HG02870 (cell line): ENCODE results near the gene DLX1.
"Not testable (repeated sequence)": the region's sequence is repeated elsewhere in the genome, so short reads cannot be mapped to it uniquely, and the experiment has no call there.

Experiments used
- ATAC-seq: cut with Tn5 transposase; IDR thresholded peaks from one replicate; pipeline ENCODE4 v1.9.1; 2021; ENCODE audit warnings: mild to moderate bottlenecking, moderate library complexity; ENCODE audit not compliant: unreplicated experiment

DLX1 gene

DNA sequence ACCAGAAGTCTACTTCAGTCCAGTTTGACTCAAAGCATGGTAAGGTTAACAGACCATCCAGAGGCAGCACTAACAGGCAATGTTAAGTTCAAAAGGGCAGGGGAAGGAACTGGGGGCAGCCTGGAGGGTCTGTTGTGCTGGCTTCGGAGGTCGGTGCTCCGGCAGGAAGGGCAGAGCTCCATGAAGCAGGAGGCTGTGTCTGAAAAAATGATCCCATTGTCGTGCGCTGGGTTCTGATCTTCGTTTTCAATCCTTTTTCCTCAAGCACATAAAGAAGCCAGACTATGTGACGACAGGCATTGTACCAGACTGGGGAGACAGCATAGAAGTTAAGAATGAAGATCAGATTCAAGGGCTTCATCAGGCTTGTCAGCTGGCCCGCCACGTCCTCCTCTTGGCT is 21.9 kb upstream of the DLX1 start:
- no peak for ATAC-seq

DNA sequence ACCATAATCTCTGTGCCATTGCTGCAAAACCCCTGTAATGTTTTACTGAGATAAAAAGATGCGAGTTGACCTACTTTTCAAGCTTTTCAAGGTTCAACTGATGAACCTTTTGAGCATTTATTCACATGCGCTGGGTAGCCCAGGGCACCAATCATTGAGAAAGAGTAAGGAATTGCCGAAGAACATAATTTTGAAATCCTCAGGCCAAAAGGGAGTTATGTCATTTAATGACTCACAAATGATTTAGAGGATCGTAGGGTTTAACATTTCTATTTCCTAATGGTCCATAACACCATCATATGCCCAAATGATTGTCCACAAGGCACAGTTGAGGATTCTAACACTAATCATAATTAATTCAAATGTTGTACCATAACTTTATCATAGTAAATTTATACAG is 20.2 kb upstream of the DLX1 start:
- no peak for ATAC-seq

DNA sequence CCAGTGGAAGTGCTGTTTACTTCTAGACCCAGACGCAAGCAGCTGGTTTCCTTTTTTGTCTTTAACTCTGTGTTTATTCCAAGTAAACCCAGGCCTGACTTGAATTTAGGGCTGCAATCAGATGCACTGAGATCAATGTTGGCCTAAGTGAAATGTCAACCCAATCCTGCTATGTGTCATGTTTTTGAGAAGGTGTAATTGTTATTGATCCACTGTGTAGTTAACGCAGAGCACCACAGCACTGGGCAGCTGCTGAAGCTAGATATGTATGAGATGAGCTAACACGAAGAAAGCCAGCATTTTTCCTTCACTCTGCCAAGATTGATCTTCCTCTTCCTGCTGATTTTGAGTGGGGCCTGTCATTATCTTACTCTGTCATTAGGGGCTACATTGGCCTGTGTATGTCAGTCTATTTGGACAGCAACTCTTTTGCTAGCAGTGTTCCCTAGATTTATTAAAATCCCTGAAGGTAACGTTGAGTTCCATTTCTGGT is 18.9 kb upstream of the DLX1 start:
- no peak for ATAC-seq

DNA sequence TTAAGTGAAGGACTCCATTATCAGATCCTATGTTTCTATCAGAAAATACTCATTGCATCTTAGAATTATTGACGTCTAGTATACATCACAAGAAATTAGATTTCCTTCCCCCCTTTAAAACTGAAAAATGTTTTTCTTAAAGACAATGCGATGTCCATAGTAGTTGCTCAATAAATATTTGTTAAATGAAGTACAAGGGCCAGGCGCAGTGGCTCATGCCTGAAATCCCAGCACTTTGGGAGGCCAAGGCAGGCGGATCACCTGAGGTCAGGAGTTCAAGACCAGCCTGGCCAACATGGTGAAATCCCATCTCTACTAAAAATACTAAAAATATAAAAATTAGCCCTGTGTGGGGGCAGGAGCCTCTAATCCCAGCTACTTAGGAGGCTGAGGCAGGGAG is 17.4 kb upstream of the DLX1 start:
- not testable (repeated sequence) for ATAC-seq

DNA sequence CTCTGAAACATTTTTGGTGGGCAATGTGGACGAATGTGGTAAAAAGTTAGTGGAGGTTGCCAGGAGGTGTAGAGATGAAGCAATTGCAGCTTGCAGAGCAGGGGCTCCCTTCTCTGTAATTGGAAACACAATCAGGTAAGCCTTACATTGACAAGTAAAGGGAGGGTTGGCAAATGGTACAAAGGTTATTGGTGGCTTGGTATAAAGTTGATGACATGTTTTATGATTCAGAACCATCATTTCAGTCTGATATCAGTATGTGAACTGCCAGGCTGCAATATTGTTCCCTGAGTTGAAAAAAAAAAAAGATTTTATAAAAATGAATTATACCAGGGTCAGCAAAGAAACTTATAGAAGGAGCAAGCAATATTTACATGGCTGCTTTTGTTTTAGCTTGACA is 14.4 kb upstream of the DLX1 start:
- no peak for ATAC-seq

DNA sequence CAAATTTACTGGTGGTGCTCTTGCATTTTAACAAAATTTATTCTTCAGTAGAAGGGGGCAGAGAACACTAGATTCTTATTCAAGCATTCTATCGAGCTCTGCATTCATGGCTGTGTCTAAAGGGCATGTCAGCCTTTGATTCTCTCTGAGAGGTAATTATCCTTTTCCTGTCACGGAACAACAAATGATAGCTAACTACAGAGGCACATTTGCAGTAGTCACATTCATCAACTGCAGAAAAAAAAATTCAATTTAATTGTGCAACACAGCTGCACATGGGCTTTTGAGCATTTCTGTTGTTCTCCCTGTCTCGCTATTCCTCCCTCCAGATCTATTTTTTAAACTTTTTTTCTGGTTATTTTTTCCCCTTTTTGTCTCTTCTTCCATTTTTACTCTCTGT is 13.0 kb upstream of the DLX1 start:
- no peak for ATAC-seq

DNA sequence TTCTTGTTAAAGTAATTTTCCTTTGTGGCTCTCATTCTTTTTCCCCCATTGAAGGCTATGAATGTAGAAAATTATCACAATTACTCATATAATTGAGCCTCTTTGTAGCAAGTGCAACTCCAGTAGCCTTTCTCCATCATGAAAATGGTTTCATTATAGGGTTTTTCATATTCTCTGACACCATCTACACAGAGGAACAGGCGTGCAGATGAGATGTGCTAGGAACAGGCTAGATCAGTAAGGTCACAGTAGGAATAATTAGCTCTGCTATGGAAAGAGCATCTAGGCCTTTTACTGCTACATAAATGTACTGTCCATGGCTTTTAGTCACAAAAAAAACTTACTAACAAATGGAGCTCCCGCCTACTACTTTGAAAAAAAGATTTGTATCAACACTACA is 12.6 kb upstream of the DLX1 start:
- ATAC-seq: no peak

DNA sequence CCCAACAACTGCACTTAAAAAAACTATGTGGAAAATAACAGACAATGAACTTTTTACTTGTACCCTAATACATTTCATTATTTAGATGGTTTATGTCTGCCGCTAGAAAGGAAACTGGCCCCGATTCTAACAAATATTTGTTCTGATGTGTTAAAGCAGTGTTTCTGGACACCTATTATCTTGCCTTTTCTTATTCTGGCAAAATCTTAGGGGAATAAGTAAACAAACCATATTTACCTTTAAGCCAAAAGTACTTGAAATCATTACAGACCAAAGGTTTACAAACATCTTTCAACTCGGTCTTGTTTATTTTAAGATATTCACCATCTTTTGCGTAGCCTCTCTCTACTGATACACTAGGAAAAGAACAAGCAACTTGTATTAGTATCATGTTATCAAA is 11.8 kb upstream of the DLX1 start:
- ATAC-seq: no peak

DNA sequence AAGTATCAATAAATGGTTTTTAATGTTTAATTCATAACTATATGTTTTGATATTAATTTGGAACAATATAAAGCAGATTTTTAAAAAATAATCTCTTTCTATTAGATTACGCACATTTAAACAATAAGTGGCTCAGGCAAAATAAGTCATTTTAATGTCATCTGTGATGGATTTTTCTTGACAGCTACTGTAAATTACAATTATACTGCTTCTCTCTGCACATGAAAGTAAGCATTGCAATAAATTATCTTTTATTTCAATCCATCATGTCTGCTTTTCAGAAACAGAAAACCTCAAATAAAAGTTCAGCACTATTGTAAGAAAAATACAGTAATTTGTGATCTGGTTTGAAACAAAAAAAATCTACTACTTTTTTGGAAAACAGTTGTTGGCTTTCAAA is 11.1 kb upstream of the DLX1 start:
- ATAC-seq: no peak

DNA sequence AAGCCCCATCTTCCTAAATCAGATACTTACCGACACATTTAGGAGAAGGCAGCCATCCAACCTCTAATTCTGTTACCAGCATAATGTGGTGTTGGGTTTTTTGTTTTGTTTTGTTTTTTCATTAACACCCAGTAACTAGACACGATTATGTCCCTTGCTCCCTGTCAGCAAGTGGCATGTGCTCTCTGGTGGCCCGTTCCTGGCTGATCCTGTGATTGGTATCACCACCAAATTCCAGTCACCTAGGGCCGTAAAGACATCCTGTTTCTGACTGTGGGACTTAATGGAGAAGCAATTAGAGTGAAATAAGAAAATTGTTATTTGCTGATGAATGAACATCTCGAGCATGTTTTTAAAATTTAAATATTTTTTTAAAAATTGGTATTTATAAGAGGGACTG is 5.9 kb upstream of the DLX1 start:
- ATAC-seq: no peak

DNA sequence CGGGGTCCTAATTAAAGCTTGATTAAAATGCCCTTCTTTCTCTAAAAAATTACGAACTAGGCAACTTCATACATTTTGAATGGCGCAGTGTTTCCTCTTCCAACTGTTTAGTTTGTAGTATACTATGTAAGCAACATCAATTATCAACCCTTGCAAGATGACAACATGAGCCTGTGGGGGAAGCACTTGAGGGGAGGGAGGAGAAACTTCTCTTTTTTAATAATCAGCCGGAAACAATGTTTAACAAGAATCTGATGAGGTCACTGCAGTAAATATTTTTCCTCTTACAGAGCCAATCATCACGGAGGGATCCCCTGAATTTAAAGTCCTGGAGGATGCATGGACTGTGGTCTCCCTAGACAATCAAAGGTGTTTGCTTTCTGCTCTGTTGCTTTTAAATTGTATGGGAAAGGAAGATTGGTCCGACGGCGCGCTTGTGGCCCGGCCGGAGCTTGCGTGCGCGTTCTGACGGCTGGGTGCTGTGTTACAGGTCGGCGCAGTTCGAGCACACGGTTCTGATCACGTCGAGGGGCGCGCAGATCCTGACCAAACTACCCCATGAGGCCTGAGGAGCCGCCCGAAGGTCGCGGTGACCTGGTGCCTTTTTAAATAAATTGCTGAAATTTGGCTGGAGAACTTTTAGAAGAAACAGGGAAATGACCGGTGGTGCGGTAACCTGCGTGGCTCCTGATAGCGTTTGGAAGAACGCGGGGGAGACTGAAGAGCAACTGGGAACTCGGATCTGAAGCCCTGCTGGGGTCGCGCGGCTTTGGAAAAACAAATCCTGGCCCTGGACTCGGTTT is 5.3 kb upstream of the DLX1 start:
- no peak for ATAC-seq

DNA sequence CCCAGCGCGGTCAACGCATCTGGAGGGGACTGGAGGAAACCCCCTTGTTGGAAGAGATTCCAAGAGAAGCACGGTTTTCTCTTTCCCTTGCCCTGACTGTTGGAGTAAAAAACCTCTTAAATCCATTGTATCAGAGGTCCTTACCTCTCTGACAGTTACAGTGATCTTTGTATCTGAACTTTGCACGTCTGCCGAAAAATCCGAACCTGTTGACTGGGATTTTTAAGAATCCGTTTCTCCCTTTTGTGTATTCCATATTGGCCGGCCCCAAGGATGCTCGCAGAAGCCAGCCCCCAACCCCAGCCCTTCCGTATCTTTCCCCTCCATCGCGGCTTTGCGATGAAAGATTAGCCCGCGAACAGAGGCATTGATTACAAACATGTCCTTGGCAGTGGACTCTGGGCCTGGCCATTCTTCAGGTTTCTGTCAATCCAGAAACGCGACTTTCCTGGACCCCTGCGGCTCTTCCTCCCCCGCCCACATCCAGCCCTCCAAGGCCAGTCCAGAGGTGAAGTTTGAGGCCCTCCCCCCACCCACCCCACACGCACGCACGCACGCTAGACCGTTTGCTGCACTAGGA is 4.6 kb upstream of the DLX1 start:
- no peak for ATAC-seq

DNA sequence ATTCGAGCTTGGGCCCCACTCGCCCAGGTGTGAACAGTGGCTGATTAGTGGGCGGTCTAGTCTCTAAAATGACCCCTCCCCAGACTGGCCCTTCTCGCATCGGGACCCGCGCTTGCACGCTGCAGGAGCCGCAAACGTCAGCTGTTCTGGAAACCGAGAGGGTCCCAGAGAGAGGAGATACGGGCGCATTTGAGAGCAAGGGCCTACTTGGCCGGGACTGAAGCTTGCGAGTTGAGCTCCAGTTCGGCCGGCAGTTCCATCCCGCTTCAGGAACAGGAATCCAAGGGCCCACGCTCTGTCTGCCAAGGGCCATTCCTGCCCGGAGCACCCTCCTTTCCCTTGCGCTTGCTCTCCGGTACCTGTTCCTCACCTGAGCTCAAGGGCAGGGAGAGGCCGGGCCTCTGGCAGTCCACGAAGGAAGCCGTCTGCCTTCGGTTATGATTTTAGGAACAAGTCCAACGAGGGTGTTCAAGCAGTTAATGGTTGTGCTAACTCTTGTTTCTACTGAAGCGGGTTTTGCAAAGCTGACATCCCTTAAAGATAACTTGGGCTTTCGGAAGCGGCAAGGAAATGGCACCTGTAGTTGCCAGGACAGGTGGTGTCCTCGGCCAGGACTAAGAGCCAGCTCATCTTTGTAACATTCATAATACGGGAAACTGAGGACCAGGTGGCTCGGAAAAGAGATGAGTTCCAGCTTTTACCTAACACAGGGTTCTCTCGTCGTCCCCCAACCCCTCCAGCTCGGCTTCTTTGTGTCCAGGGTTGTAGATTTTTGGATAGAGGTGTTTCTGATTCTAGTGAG is 3.9 kb upstream of the DLX1 start:
- ATAC-seq: no peak

DNA sequence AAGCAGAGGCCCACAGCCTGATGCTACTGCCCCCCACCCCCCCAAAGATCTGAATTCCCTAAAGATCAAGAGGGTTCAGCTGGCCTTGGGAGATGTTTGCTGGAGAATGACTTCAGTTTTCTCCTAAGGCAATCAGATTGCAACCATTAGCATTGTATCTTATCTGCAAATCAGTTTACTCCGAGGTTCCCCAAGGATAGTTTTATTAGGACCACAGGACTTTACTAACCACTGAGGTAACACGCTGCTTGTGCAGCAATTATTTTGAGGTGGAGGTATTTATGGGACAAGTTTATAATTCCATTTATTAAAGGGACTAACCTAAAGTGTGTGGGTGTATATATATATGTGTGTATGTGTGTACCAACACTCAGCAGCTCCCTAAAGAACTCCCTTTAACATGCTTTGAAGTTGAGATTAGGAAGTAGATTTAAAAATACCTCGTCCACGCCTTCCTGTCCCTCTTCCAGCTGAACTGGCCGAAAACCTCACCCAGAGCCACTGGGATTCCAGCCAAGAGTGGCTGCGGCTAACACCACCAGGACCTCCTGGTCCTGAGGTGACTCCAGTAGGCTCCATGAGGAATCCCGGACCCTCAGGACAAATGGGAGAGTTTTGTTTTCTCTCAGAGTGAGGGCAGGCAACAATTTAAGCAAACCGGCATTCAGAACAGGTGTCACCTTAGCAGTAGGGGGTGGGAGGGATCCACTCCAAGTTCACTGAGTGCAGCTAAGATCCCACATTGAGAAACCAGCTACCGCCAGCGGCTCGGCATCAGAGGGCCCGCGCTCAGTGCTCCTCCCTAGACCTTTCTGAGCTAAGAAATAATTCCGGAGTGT is 3.0 kb upstream of the DLX1 start:
- no peak for ATAC-seq

DNA sequence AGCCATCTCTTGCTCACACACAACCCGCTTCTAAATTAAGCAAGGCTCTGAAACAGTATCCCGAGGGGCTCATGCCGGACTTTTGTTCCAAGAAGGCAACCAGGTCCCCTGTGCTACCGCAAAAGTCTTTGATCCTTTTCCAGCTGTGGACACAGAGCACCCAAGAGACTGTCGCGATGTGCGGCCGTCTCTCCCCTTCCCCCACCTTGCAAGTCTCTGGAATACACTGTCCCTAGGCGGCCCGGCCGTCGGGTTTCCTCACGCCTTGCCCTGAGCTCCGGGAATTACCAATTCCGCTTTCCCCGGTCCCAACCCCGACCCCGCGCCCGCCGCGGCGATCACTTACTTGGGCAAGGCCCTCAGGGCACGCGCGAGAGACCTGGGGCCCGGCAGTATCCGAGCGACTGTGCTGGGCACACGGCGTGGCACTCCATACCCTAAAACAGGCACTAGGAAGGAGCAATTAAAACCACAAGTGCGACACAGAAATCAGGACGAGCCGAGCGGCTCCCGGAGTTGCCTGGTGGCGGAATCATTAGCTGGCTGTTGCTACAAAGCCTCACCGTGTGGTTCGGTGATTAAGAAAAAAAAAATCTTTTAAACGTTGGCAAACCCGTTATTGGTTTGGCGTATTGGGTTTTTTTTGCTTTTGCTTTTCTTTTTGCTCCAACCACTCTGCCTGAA is 2.2 kb upstream of the DLX1 start:
- no peak for ATAC-seq

DNA sequence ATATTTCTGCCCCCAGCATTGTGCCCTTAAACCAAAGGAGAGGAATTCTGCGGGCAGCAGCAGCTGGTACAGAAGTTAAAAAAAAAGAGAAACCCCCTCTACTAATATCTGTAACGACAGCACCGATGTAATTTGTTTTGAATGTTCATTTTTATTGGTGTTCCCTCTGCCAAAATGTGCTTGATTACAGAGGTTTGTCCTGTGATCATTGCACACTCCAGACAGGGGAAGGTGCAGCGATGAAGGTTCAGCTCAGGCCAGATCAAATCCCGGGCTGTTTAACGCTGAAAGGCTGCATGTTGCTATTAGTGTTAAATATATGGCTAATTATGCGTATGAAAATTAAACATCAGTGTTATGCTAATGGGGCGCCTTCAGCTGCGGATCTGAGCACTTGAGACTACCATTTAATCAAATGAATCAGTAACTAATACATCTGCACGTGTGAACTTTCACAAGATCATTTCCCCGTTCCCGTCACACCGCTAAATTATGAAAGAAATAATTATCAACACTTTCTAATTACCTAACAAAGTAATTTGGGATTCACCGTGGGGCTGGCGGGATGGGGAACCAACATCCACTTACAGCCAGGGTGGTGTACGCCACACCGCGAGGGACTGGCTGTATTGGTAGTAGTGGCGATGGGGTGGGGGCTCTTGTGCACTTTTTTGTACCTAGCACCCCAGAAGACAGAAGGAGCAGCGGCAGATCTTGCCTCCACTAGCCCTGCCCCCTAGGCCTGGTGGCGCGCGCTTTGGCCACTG is 1.5 kb upstream of the DLX1 start:
- ATAC-seq: no peak

DNA sequence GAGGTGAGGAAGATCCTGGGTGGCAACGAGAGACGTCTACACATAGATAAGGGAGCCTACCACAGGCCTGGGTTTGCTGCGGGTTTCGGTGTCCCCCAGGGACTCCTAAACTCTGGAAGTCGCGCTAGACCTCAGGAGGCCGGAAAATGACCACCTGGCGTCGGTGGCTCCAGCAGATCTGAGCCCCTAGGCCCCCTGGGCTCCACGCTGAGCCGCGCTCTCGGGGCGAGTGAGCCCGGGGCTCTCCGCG is 987 bp upstream of the DLX1 start:
- no peak for ATAC-seq

DNA sequence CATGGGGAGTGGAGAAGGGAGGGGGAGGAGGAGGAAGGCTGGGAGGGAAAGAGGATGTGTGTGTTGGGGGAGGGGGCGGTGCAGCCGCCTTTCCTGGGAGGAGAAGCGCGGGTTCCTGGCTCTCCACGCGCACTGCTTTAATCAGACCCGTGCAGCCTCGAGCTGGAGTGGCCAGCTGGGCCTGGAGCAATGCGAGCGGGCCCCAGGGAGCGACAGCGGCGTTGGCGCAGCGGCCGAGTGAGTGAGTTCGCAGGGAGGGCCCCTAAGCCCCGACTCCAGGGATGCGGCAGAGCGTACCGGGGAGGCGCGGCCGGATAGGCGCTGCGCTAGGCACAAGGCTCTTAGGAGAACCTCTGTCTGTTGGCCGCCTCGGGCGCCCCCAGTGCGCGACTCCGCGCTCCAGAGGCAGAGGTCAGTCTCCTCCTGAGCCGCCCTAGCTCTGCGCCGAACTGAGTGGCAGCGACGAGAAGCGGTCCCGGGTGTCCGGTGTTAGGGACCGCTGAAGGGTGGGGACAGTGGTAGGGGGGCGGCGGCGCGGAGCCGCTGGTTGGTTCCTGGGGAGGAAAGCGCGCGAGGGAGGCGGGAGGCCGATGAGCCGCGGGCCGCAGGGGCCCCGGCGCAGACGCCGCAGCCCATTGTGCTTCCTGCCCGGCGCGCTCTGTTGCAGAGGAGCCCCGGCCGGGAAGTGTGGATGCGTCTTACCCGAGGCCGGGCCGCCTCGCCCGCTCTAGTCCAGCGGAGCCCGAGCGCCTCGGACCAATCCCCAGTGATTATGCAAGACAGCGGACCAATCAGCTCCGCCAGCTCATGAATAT is 455 bp upstream of the DLX1 start:
- peak; percentile 83 for ATAC-seq
